Neural progenitor cell (in vitro differentiated cells): ENCODE data around the gene GTPBP2. TPM values are rescaled to one million over a fixed set of nuclear protein-coding genes. Genes with fewer than 3 reads are reported as not detected.

Source experiments
- DNase-seq: peaks from one replicate; pipeline ENCODE4 v3.0.0-alpha.2; 2016; ENCODE audit warnings: low spot score
- H2AFZ ChIP-seq: fragments of 200-600 bp; sonication (generic); replicated peaks from 2 replicates; pipeline ENCODE4 v1.6.1; 2016; ENCODE audit warnings: antibody characterized with exemption
- H3F3A ChIP-seq: fragments of 200-600 bp; sonication (generic); 2 replicates; pipeline ENCODE4 v1.6.1; 2016; ENCODE audit warnings: antibody characterized with exemption, low read depth
- H3K27ac ChIP-seq: fragments of 200-600 bp; sonication (generic); 2 replicates; pipeline ENCODE4 v1.5.1; 2016; ENCODE audit warnings: mild to moderate bottlenecking
- H3K27me3 ChIP-seq: fragments of 200-600 bp; sonication (generic); 2 replicates; pipeline ENCODE4 v1.6.1; 2016; ENCODE audit warnings: mild to moderate bottlenecking, moderate library complexity
- H3K36me3 ChIP-seq: fragments of 200-600 bp; sonication (generic); 2 replicates; pipeline ENCODE4 v1.5.1; 2016
- H3K4me1 ChIP-seq: fragments of 200-600 bp; sonication (generic); 2 replicates; pipeline ENCODE4 v1.6.1; 2016; ENCODE audit warnings: mixed run types
- H3K4me2 ChIP-seq: fragments of 200-600 bp; sonication (generic); 2 replicates; pipeline ENCODE4 v1.6.1; 2016
- H3K4me3 ChIP-seq: fragments of 200-600 bp; sonication (generic); 2 replicates; pipeline ENCODE4 v1.5.1; 2016
- H3K79me2 ChIP-seq: fragments of 200-600 bp; sonication (generic); 2 replicates; pipeline ENCODE4 v1.6.1; 2016; ENCODE audit warnings: low read depth
- H3K9ac ChIP-seq: fragments of 200-600 bp; sonication (generic); 2 replicates; pipeline ENCODE4 v1.6.1; 2016
- H3K9me3 ChIP-seq: fragments of 200-600 bp; sonication (generic); 2 replicates; pipeline ENCODE4 v1.5.1; 2016; ENCODE audit warnings: low read depth
- H4K20me1 ChIP-seq: fragments of 200-600 bp; sonication (generic); 2 replicates; pipeline ENCODE4 v1.6.1; 2016; ENCODE audit warnings: low read depth
- H3K27ac Mint-ChIP-seq: 3 replicates; pipeline ENCODE4 v1.8.0; 2021; ENCODE audit warnings: mixed read lengths
- H3K27me3 Mint-ChIP-seq: 2 replicates; pipeline ENCODE4 v1.8.0; 2022; ENCODE audit warnings: low read depth, mild to moderate bottlenecking, inconsistent platforms, moderate library complexity, mixed read lengths; ENCODE audit not compliant: insufficient read depth
- H3K36me3 Mint-ChIP-seq: 3 replicates; pipeline ENCODE4 v1.8.0; 2021; ENCODE audit warnings: mixed read lengths
- H3K4me1 Mint-ChIP-seq: 3 replicates; pipeline ENCODE4 v1.8.0; 2021; ENCODE audit warnings: mixed read lengths
- H3K4me3 Mint-ChIP-seq: 3 replicates; pipeline ENCODE4 v1.8.0; 2021; ENCODE audit warnings: mild to moderate bottlenecking, moderate library complexity, mixed read lengths
- H3K9me3 Mint-ChIP-seq: 3 replicates; pipeline ENCODE4 v1.8.0; 2020; ENCODE audit warnings: mixed read lengths
- CTCF ChIP-seq: fragments of 200-600 bp; sonication (generic); IDR thresholded peaks from 2 replicates; pipeline ENCODE4 v1.5.1; 2017; ENCODE audit warnings: antibody characterized with exemption, mild to moderate bottlenecking
- EZH2 ChIP-seq: fragments of 200-600 bp; sonication (generic); IDR thresholded peaks from 2 replicates; pipeline ENCODE4 v1.6.1; 2017; ENCODE audit warnings: antibody characterized with exemption, mild to moderate bottlenecking, moderate library complexity
- EZH2phosphoT487 ChIP-seq: fragments of 200-600 bp; sonication (generic); IDR thresholded peaks from 2 replicates; pipeline ENCODE4 v1.6.1; 2017; ENCODE audit warnings: antibody characterized with exemption
- total RNA-seq: library from RNA; depleted of rRNA; stranded (reverse); fragments of >200 nt; gene quantifications from 2 replicates; pipeline ENCODE4 v1.2.3, GENCODE V29; 2015; ENCODE audit warnings: low replicate concordance

GTPBP2 gene
- total RNA-seq, 1 donor from 2014 or later = 45.5 TPM

- Histone ChIP-seq H4K20me1 (no peaks in the 10 kb centered on the region), H2AFZ (no peak overlapping the region), H3F3A (no peaks in the 10 kb centered on the region), H3K36me3 (peaks cover 3% of the 10 kb centered on the region), H3K4me2 (no peak overlapping the region), H3K4me3 (no peak overlapping the region), H3K27me3 (no peaks in the 10 kb centered on the region), H3K27ac (no peak overlapping the region), H3K9ac (no peak overlapping the region), H3K4me1 (no peaks in the 10 kb centered on the region), H3K79me2 (no peaks in the 10 kb centered on the region), H3K9me3 (no peaks in the 10 kb centered on the region)
- H3K4me1 Mint-ChIP-seq = peaks cover 4% of the 10 kb centered on the region
- no peaks in the 10 kb centered on the region for H3K27me3 Mint-ChIP-seq
- H3K9me3 Mint-ChIP-seq = no peaks in the 10 kb centered on the region
- peak overlapping the region; percentile 39 for H3K27ac Mint-ChIP-seq
- no peak overlapping the region for H3K4me3 Mint-ChIP-seq
- TF ChIP-seq EZH2phosphoT487 (no peak), CTCF (peak; percentile 90)
- DNase-seq = peak; percentile 84
- H3K36me3 Mint-ChIP-seq = peaks cover 6% of the 10 kb centered on the region
These were observed 20.7 kb downstream of the GTPBP2 start for GRCh38 chr6:43608310-43608763.

GRCh38 chr6:43606019-43606418, 23.0 kb downstream of the GTPBP2 start:
- DNase-seq = no peak
- no peak overlapping the region for H3K9ac ChIP-seq
- no peak overlapping the region for H3K27ac Mint-ChIP-seq
- H3K4me1 ChIP-seq = no peaks in the 10 kb centered on the region
- H3K27me3 ChIP-seq = no peaks in the 10 kb centered on the region
- H4K20me1 ChIP-seq = no peaks in the 10 kb centered on the region
- no peak for TF ChIP-seq CTCF
- no peak for TF ChIP-seq EZH2
- no peak for TF ChIP-seq EZH2phosphoT487
- H3K27me3 Mint-ChIP-seq = no peaks in the 10 kb centered on the region
- peaks cover 3% of the 10 kb centered on the region for H3K36me3 ChIP-seq
- no peaks in the 10 kb centered on the region for H3K79me2 ChIP-seq
- no peak overlapping the region for H3K4me3 Mint-ChIP-seq
- no peaks in the 10 kb centered on the region for H3K9me3 ChIP-seq
- H3K36me3 Mint-ChIP-seq = peaks cover 6% of the 10 kb centered on the region
- H3K4me3 ChIP-seq = no peak overlapping the region
- H3F3A ChIP-seq = no peaks in the 10 kb centered on the region
- H3K27ac ChIP-seq = no peak overlapping the region
- H2AFZ ChIP-seq = no peak overlapping the region
- H3K4me2 ChIP-seq = no peak overlapping the region
- H3K4me1 Mint-ChIP-seq = peaks cover 4% of the 10 kb centered on the region
- no peaks in the 10 kb centered on the region for H3K9me3 Mint-ChIP-seq

GRCh38 chr6:43604174-43604573, 24.9 kb downstream of the GTPBP2 start:
- H3K4me1 Mint-ChIP-seq = peaks cover 4% of the 10 kb centered on the region
- peaks cover 3% of the 10 kb centered on the region for H3K36me3 ChIP-seq
- H3K9me3 Mint-ChIP-seq = no peaks in the 10 kb centered on the region
- H3K27me3 ChIP-seq = no peaks in the 10 kb centered on the region
- no peaks in the 10 kb centered on the region for H3K79me2 ChIP-seq
- H3K4me3 Mint-ChIP-seq = no peak overlapping the region
- no peak overlapping the region for H3K27ac Mint-ChIP-seq
- no peak overlapping the region for H3K4me3 ChIP-seq
- no peaks in the 10 kb centered on the region for H3K27me3 Mint-ChIP-seq
- no peaks in the 10 kb centered on the region for H4K20me1 ChIP-seq
- H3K4me1 ChIP-seq = no peaks in the 10 kb centered on the region
- H3K9ac ChIP-seq = no peak overlapping the region
- no peak overlapping the region for H3K27ac ChIP-seq
- no peak overlapping the region for H3K4me2 ChIP-seq
- H3F3A ChIP-seq = no peaks in the 10 kb centered on the region
- no peaks in the 10 kb centered on the region for H3K9me3 ChIP-seq
- peaks cover 9% of the 10 kb centered on the region for H3K36me3 Mint-ChIP-seq
- H2AFZ ChIP-seq = no peak overlapping the region
- DNase-seq = no peak
- no peak for TF ChIP-seq EZH2phosphoT487
- no peak for TF ChIP-seq CTCF
- no peak for TF ChIP-seq EZH2
